ENCODE measurements around the gene ACTBL2. TPM values are rescaled to one million over a fixed set of nuclear protein-coding genes. Genes with fewer than 3 reads are reported as not detected.

ACTBL2 gene
- total RNA-seq, 1 experiment from 2014 or later, result not detected

DNA sequence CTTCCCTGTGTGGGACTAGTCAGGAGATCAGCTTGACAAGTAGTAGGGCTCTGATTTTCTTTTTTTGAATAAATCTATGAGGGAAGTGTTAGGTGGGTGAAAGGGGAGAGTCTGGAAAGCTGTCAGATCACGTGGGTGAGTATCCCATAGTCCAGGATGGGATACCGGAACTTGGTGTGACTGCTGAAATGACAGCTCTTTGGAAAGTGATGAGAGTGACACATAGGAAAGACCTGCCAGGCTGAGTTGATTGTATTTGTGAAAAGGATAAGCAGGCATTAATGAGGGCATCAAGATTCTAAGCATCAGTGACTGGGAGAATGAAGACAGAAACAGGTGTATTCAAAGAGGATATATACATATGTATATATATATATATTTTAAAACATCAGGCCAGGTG, 35.6 kb downstream of the ACTBL2 start:
- no peak overlapping the region for H3K27ac ChIP-seq (ENCODE audit: low read depth, low read length, poor library complexity, severe bottlenecking)
- no peaks in the 10 kb centered on the region for H3K9me3 ChIP-seq (ENCODE audit: low read depth, low read length, poor library complexity, severe bottlenecking)
- BruUV-seq (replicated peaks), result no TSS peak
- intact Hi-C loops (cut with micrococcal nuclease; ENCODE audit: unreplicated experiment), result no loop called here
- no peak for TF ChIP-seq EZH2 (IDR thresholded peaks at IDR 0.05; ENCODE audit: borderline replicate concordance, low read depth, low read length, poor library complexity, severe bottlenecking)
- TF ChIP-seq, protein P1, sequence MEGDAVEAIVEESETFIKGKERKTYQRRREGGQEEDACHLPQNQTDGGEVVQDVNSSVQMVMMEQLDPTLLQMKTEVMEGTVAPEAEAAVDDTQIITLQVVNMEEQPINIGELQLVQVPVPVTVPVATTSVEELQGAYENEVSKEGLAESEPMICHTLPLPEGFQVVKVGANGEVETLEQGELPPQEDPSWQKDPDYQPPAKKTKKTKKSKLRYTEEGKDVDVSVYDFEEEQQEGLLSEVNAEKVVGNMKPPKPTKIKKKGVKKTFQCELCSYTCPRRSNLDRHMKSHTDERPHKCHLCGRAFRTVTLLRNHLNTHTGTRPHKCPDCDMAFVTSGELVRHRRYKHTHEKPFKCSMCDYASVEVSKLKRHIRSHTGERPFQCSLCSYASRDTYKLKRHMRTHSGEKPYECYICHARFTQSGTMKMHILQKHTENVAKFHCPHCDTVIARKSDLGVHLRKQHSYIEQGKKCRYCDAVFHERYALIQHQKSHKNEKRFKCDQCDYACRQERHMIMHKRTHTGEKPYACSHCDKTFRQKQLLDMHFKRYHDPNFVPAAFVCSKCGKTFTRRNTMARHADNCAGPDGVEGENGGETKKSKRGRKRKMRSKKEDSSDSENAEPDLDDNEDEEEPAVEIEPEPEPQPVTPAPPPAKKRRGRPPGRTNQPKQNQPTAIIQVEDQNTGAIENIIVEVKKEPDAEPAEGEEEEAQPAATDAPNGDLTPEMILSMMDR (conservative IDR thresholded peaks at IDR 0.05; ENCODE audit: low read depth, low read length), result no peak
- H3K4me1 ChIP-seq (ENCODE audit: insufficient read depth, low read length, poor library complexity, severe bottlenecking), result peaks cover 51% of the 10 kb centered on the region
- ChIA-PET CTCF (no interaction called here), POLR2A (ENCODE audit: low non-redundant PET) (no interaction called here)
- no peaks in the 10 kb centered on the region for H3K27me3 ChIP-seq (replicated peaks; ENCODE audit: insufficient read depth, low read depth, low read length, poor library complexity)
- H3K4me3 ChIP-seq (ENCODE audit: low read depth, low read length, poor library complexity, severe bottlenecking), result no peak overlapping the region
- no peaks in the 10 kb centered on the region for H3K36me3 ChIP-seq (ENCODE audit: insufficient read depth, low read length, poor library complexity, severe bottlenecking)
- no peak for DNase-seq (ENCODE audit: low spot score)

DNA sequence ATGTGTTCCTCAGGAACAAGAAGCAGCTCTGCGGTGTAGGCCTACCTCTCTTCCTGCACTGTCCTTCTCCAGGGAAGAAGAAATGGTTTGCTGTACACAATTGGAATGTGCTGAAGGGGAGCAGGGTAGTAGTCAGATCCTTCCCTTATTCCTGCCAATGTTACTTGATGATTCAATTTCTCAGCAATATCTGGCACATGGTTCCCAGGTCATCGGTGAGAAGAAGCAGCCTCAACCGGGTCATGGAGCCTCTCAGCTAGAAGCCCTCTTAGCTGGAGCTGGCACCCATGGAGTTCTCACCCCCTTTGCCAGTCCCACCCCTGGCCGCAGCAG, 36.9 kb downstream of the ACTBL2 start:
- ChIA-PET CTCF (no interaction called here), POLR2A (ENCODE audit: low non-redundant PET) (no interaction called here)
- H3K4me1 ChIP-seq (ENCODE audit: insufficient read depth, low read length, poor library complexity, severe bottlenecking), result peaks cover 50% of the 10 kb centered on the region
- BruUV-seq (replicated peaks), result no TSS peak
- no peak for TF ChIP-seq EZH2 (IDR thresholded peaks at IDR 0.05; ENCODE audit: borderline replicate concordance, low read depth, low read length, poor library complexity, severe bottlenecking)
- TF ChIP-seq, protein P1 (conservative IDR thresholded peaks at IDR 0.05; ENCODE audit: low read depth, low read length), result no peak
- H3K9me3 ChIP-seq (ENCODE audit: low read depth, low read length, poor library complexity, severe bottlenecking), result no peaks in the 10 kb centered on the region
- H3K36me3 ChIP-seq (ENCODE audit: insufficient read depth, low read length, poor library complexity, severe bottlenecking), result no peaks in the 10 kb centered on the region
- no peaks in the 10 kb centered on the region for H3K27me3 ChIP-seq (replicated peaks; ENCODE audit: insufficient read depth, low read depth, low read length, poor library complexity)
- DNase-seq (ENCODE audit: low spot score), result no peak
- intact Hi-C loops (cut with micrococcal nuclease; ENCODE audit: unreplicated experiment), result no loop called here
- no peak overlapping the region for H3K4me3 ChIP-seq (ENCODE audit: low read depth, low read length, poor library complexity, severe bottlenecking)
- H3K27ac ChIP-seq (ENCODE audit: low read depth, low read length, poor library complexity, severe bottlenecking), result peak overlapping the region; percentile 39

GRCh38 chr5:57445006-57445704, 37.5 kb downstream of the ACTBL2 start:
- Histone ChIP-seq H3K9me3 (ENCODE audit: low read depth, low read length, poor library complexity, severe bottlenecking) (no peaks in the 10 kb centered on the region), H3K4me1 (ENCODE audit: insufficient read depth, low read length, poor library complexity, severe bottlenecking) (peaks cover 45% of the 10 kb centered on the region), H3K36me3 (ENCODE audit: insufficient read depth, low read length, poor library complexity, severe bottlenecking) (no peaks in the 10 kb centered on the region), H3K27ac (ENCODE audit: low read depth, low read length, poor library complexity, severe bottlenecking) (peak overlapping the region; percentile 39), H3K27me3 (replicated peaks; ENCODE audit: insufficient read depth, low read depth, low read length, poor library complexity) (no peaks in the 10 kb centered on the region), H3K4me3 (ENCODE audit: low read depth, low read length, poor library complexity, severe bottlenecking) (no peak overlapping the region)
- ChIA-PET CTCF (no interaction called here), POLR2A (ENCODE audit: low non-redundant PET) (no interaction called here)
- DNase-seq (ENCODE audit: low spot score), result peak; percentile 72
- intact Hi-C loops (cut with micrococcal nuclease; ENCODE audit: unreplicated experiment), result no loop called here
- TF ChIP-seq, protein P1 (conservative IDR thresholded peaks at IDR 0.05; ENCODE audit: low read depth, low read length), result no peak
- no peak for TF ChIP-seq EZH2 (IDR thresholded peaks at IDR 0.05; ENCODE audit: borderline replicate concordance, low read depth, low read length, poor library complexity, severe bottlenecking)
- BruUV-seq (replicated peaks), result no TSS peak

Measured in A673 (cell line).